SK-N-SH (cell line): ENCODE data around the gene ARID1B. TPM values are rescaled to one million over a fixed set of nuclear protein-coding genes. Genes with fewer than 3 reads are reported as not detected.

ENCODE experiments used
- CTCF ChIA-PET: fragments of 300-600, 350-600 bp; formaldehyde crosslinking; extraction: SDS; loops from one replicate; lab custom pipeline; 2021; lab: Yijun Ruan, JAX
- POLR2A ChIA-PET: fragments of 350-600 bp; sonication (Branson Sonifier 250); formaldehyde crosslinking; extraction: SDS; loops from one replicate; lab custom pipeline; 2020; ENCODE audit warnings: antibody characterized with exemption, inconsistent platforms; lab: Yijun Ruan, JAX
- DNase-seq: peaks from one replicate; pipeline ENCODE4 v3.0.0; 2012
- H2AFZ ChIP-seq: fragments of 200-600 bp; sonication (generic); 2 replicates; pipeline ENCODE4 v1.8.1; 2016; ENCODE audit warnings: antibody characterized with exemption, mild to moderate bottlenecking, low read depth
- H3F3A ChIP-seq: fragments of 200-600 bp; sonication (generic); replicated peaks from 2 replicates; pipeline ENCODE3; 2016; ENCODE audit warnings: antibody characterized with exemption, mild to moderate bottlenecking; ENCODE audit not compliant: insufficient read depth
- H3K27ac ChIP-seq, 2 experiments: fragments of 200-500 bp in 1 of 2; fragments of 200-600 bp in 1 of 2; sonication (Bioruptor generic) in 1 of 2; sonication (generic), shearing (Covaris generic) in 1 of 2; 2 replicates each; pipeline versions ENCODE4 v1.5.1 to v1.6.1; 2014 to 2016; ENCODE audit warnings: low read depth in 2 of 2, inconsistent platforms in 1 of 2, low read length in 1 of 2, mild to moderate bottlenecking in 1 of 2, mixed read lengths in 1 of 2
- H3K27me3 ChIP-seq: fragments of 200-600 bp; sonication (generic), shearing (Covaris generic); 2 replicates; pipeline ENCODE4 v1.6.1; 2016; ENCODE audit warnings: mixed run types; ENCODE audit not compliant: insufficient read depth
- H3K36me3 ChIP-seq, 2 experiments: fragments of 200-500 bp in 1 of 2; fragments of 200-600 bp in 1 of 2; sonication (Bioruptor generic) in 1 of 2; sonication (generic) in 1 of 2; replicated peaks in 1 of 2; 2 replicates each; pipeline versions ENCODE3 to v1.5.1; 2014 to 2016; ENCODE audit warnings: low read length in 1 of 2, mild to moderate bottlenecking in 1 of 2; ENCODE audit not compliant: insufficient read depth in 2 of 2, control insufficient read depth in 1 of 2
- H3K4me1 ChIP-seq, 2 experiments: fragments of 200-500 bp in 1 of 2; fragments of 200-600 bp in 1 of 2; sonication (Bioruptor generic) in 1 of 2; sonication (generic), shearing (Covaris generic) in 1 of 2; 2 replicates each; pipeline versions ENCODE4 v1.5.1 to v1.6.1; 2014 to 2016; ENCODE audit warnings: low read depth in 1 of 2, low read length in 1 of 2, mixed run types in 1 of 2; ENCODE audit not compliant: insufficient read depth in 2 of 2, control insufficient read depth in 1 of 2
- H3K4me2 ChIP-seq: fragments of 200-600 bp; sonication (generic), shearing (Covaris generic); 2 replicates; pipeline ENCODE4 v1.6.1; 2017; ENCODE audit warnings: mixed run types
- H3K4me3 ChIP-seq, 2 experiments: fragments of 200-500 bp in 1 of 2; fragments of 200-600 bp in 1 of 2; sonication (Bioruptor generic) in 1 of 2; sonication (generic), shearing (Covaris generic) in 1 of 2; 2 replicates each; pipeline versions ENCODE4 v1.5.1 to v1.8.1; 2014 to 2016; ENCODE audit warnings: low read depth in 2 of 2, inconsistent platforms in 1 of 2, low read length in 1 of 2, mild to moderate bottlenecking in 1 of 2, mixed read lengths in 1 of 2, moderate library complexity in 1 of 2
- H3K79me2 ChIP-seq: fragments of 200-600 bp; sonication (generic); 2 replicates; pipeline ENCODE4 v1.8.1; 2017; ENCODE audit warnings: mild to moderate bottlenecking; ENCODE audit not compliant: insufficient read depth
- H3K9ac ChIP-seq: fragments of 200-600 bp; sonication (generic); 2 replicates; pipeline ENCODE4 v1.6.1; 2017; ENCODE audit warnings: mixed run types
- H3K9me2 ChIP-seq: fragments of 200-600 bp; sonication (generic); 2 replicates; pipeline ENCODE4 v1.6.1; 2017; ENCODE audit warnings: mixed run types
- H3K9me3 ChIP-seq: fragments of 200-600 bp; sonication (generic); 2 replicates; pipeline ENCODE4 v1.6.1; 2017; ENCODE audit warnings: mixed run types, mild to moderate bottlenecking, moderate library complexity
- H4K20me1 ChIP-seq: fragments of 200-600 bp; sonication (generic); 2 replicates; pipeline ENCODE4 v1.6.1; 2017; ENCODE audit warnings: mild to moderate bottlenecking, mixed run types; ENCODE audit not compliant: insufficient read depth
- CTCF ChIP-seq: fragments of 200-600 bp; sonication (generic); IDR thresholded peaks from 2 replicates; pipeline ENCODE4 v1.6.1; 2017; ENCODE audit warnings: antibody characterized with exemption, mild to moderate bottlenecking, moderate library complexity
- ELF1 ChIP-seq: IDR thresholded peaks from 2 replicates; pipeline ENCODE4 v1.4.0; 2012
- EP300 ChIP-seq, 2 experiments: IDR thresholded peaks; 2 replicates each; pipeline versions ENCODE4 v1.4.0 to v1.6.1; 2012; ENCODE audit warnings: borderline replicate concordance in 1 of 2, low read depth in 1 of 2, low read length in 1 of 2
- FOSL2 ChIP-seq: IDR thresholded peaks from 2 replicates; pipeline ENCODE4 v1.4.0; 2012; ENCODE audit warnings: low read depth, mild to moderate bottlenecking, moderate library complexity, borderline replicate concordance
- GABPA ChIP-seq: IDR thresholded peaks from 2 replicates; pipeline ENCODE4 v1.4.0; 2012; ENCODE audit warnings: low read depth, mild to moderate bottlenecking
- GATA2 ChIP-seq: sonication (generic); formaldehyde crosslinking; IDR thresholded peaks from 2 replicates; pipeline ENCODE4 v1.5.0; 2020; ENCODE audit warnings: mild to moderate bottlenecking, missing genetic modification reagents
- IRF3 ChIP-seq: fragments of 150-350 bp; IDR thresholded peaks from 2 replicates; pipeline ENCODE4 v1.6.1; 2016; ENCODE audit warnings: mild to moderate bottlenecking, low read depth, low read length
- JUND ChIP-seq: IDR thresholded peaks from 2 replicates; pipeline ENCODE4 v1.4.0; 2012
- POLR2AphosphoS5 ChIP-seq: IDR thresholded peaks from 2 replicates; pipeline ENCODE4 v1.6.1; 2012; ENCODE audit warnings: low read depth, low read length
- RAD21 ChIP-seq: IDR thresholded peaks from 2 replicates; pipeline ENCODE4 v1.6.1; 2012; ENCODE audit warnings: mild to moderate bottlenecking, low read length
- REST ChIP-seq: IDR thresholded peaks from 2 replicates; pipeline ENCODE4 v1.6.1; 2012; ENCODE audit warnings: mild to moderate bottlenecking, low read depth, low read length, moderate library complexity
- SMC3 ChIP-seq: IDR thresholded peaks from 2 replicates; pipeline ENCODE4 v1.6.1; 2012; ENCODE audit warnings: low read depth, low read length, improper control_type of control experiment
- TAF1 ChIP-seq: IDR thresholded peaks from 2 replicates; pipeline ENCODE4 v1.6.1; 2012; ENCODE audit warnings: low read depth, mild to moderate bottlenecking, low read length, moderate library complexity, borderline replicate concordance
- TCF12 ChIP-seq: IDR thresholded peaks from 2 replicates; pipeline ENCODE4 v1.4.0; 2012
- USF1 ChIP-seq: IDR thresholded peaks from 2 replicates; pipeline ENCODE4 v1.4.0; 2012; ENCODE audit warnings: low read depth, borderline replicate concordance
- YY1 ChIP-seq: IDR thresholded peaks from 2 replicates; pipeline ENCODE4 v1.4.0; 2012; ENCODE audit warnings: low read depth, mild to moderate bottlenecking
- WGBS: methylation state at CpG from one replicate; pipeline ENCODE4 v1.1.6; 2017; ENCODE audit warnings: low lambda C conversion rate; 5-methylcytosine and 5-hydroxymethylcytosine counted together
- polyA plus RNA-seq, 3 experiments: library from polyadenylated mRNA; depleted of rRNA; stranded (reverse); fragments of >200 nt; gene quantifications; 2 replicates each; pipeline ENCODE4 v1.2.3, GENCODE V29; 2012

ARID1B gene
- polyA plus RNA-seq, 1 of the 3 experiments (the other 2 are of a cell fraction): 13.6 TPM

- 55% methylated on average over 5 of the region's 5 CpGs for WGBS
- 0 out of 2 replicates have a peak overlapping the region, but pooled peaks have one; percentile 6 for H2AFZ ChIP-seq
- DNase-seq: no peak
- H3K79me2 ChIP-seq: peaks cover 65% of the 10 kb centered on the region
- H3K27ac ChIP-seq: peak overlapping the region; percentile 43 to 44; a peak in 3 of 4 replicates
- peaks cover 11 to 23% of the 10 kb centered on the region in 2 experiments; a peak in 3 of 4 replicates for H3K4me1 ChIP-seq
- peak overlapping the region; percentile 36 to 46; a peak in 2 of 4 replicates for H3K4me3 ChIP-seq
- H3K9ac ChIP-seq: peak overlapping the region; percentile 63; the same call in 1 of the 2 replicates
- peak overlapping the region; percentile 76 for H3K4me2 ChIP-seq
- no peaks in the 10 kb centered on the region for H3K9me2 ChIP-seq
- ChIA-PET POLR2A (no interaction called here), CTCF (interaction anchor here (0.6 to 2.4 kb wide), 24 partner anchors 10 to 375 kb away, joined by 3 to 28 read pairs (median 4); no protein-coding TSS in a partner anchor)
- no peak for TF ChIP-seq GABPA
- no peak for TF ChIP-seq JUND
- TF ChIP-seq YY1: no peak
- no peak for TF ChIP-seq ELF1
- TF ChIP-seq USF1: no peak
- no peak for TF ChIP-seq REST
- no peak for TF ChIP-seq GATA2
- no peak for TF ChIP-seq TAF1
- no peak for TF ChIP-seq FOSL2
- peaks cover 2% of the 10 kb centered on the region; the same call in 1 of the 2 replicates for H4K20me1 ChIP-seq
- no peaks in the 10 kb centered on the region for H3K27me3 ChIP-seq
- no peaks in the 10 kb centered on the region for H3K9me3 ChIP-seq
- H3K36me3 ChIP-seq: peaks cover 0 to 9% of the 10 kb centered on the region in 2 experiments
- H3F3A ChIP-seq: peaks cover 14% of the 10 kb centered on the region
These were observed 256.4 kb downstream of the ARID1B start for GRCh38 chr6:157033428-157034140.

- DNase-seq: peak; percentile 55
- H3K36me3 ChIP-seq: peaks cover 0 to 9% of the 10 kb centered on the region in 2 experiments
- WGBS: 49% methylated on average over 6 of the region's 6 CpGs
- CTCF ChIA-PET: interaction anchor here (0.6 to 2.4 kb wide), 36 partner anchors 9 to 1058 kb away, joined by 3 to 28 read pairs (median 4); no protein-coding TSS in a partner anchor
- peaks cover 11% of the 10 kb centered on the region for H3F3A ChIP-seq
- peaks cover 11 to 23% of the 10 kb centered on the region in 2 experiments; a peak in 3 of 4 replicates for H3K4me1 ChIP-seq
- no peak overlapping the region; the same call in 1 of the 2 replicates for H3K4me2 ChIP-seq
- no peak overlapping the region for H3K9ac ChIP-seq
- no peaks in the 10 kb centered on the region; the same call in 1 of the 2 replicates for H4K20me1 ChIP-seq
- H3K79me2 ChIP-seq: peaks cover 65% of the 10 kb centered on the region
- no peak overlapping the region; a peak in 1 of 4 replicates for H3K4me3 ChIP-seq
- peak overlapping the region in 1 of 2 experiments; percentile 34; a peak in 2 of 4 replicates for H3K27ac ChIP-seq
- TF ChIP-seq YY1 (no peak), POLR2AphosphoS5 (no peak), TCF12 (no peak), GABPA (no peak), SMC3 (peak; percentile 57), CTCF (peak; percentile 67), IRF3 (no peak), RAD21 (peak; percentile 79), EP300 (IDR thresholded peaks at IDR 0.05; ENCODE audit: borderline replicate concordance in 1 of 2, low read depth in 1 of 2, low read length in 1 of 2) (no peak)
- TF ChIP-seq, all 33 proteins: peak for 3
- Histone ChIP-seq H2AFZ (no peak overlapping the region), H3K9me3 (no peaks in the 10 kb centered on the region), H3K9me2 (no peaks in the 10 kb centered on the region), H3K27me3 (no peaks in the 10 kb centered on the region)
- POLR2A ChIA-PET: no interaction called here
These were observed 257.5 kb downstream of the ARID1B start for GRCh38 chr6:157034436-157035230.
